Mammary epithelial cell (primary cell): ENCODE data around the gene DNAJC13.

Experiments
- EZH2 ChIP-seq: IDR thresholded peaks from 2 replicates; pipeline ENCODE4 v1.6.1; 2012; ENCODE audit warnings: low read length, inconsistent platforms, borderline replicate concordance
- TF ChIP-seq, protein P1 (sequence below), 2 donors: IDR thresholded peaks in 1 of 2; conservative IDR thresholded peaks in 1 of 2; 2 replicates each; pipeline ENCODE4 v1.5.1; 2011 to 2012; ENCODE audit warnings: inconsistent platforms in 2 of 2, low read length in 2 of 2, mild to moderate bottlenecking in 2 of 2, control low read depth in 1 of 2, low read depth in 1 of 2; ENCODE audit not compliant: insufficient read depth in 1 of 2; ENCODE audit errors: extremely low read depth in 1 of 2

DNA sequence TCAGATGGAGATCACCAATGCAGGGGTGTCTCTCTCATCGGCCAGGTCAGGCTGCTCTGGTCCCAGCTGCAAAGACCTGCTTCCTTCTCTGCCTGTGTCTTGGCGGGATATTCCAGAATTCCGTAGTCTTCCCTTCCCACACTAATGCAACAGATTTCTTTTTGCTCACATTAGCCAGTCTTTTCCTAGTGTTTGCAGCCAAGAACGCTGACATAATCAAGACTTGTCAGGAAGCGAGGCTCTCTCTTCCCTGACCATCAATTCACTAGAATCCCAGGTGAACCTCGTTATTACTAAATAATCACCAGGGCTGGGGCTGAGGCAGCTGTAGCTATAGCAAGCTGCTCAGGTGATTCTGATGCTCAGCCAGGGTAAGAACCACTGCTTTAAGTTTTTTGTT is 136.5 kb downstream of the DNAJC13 start:
- TF ChIP-seq, protein P1, sequence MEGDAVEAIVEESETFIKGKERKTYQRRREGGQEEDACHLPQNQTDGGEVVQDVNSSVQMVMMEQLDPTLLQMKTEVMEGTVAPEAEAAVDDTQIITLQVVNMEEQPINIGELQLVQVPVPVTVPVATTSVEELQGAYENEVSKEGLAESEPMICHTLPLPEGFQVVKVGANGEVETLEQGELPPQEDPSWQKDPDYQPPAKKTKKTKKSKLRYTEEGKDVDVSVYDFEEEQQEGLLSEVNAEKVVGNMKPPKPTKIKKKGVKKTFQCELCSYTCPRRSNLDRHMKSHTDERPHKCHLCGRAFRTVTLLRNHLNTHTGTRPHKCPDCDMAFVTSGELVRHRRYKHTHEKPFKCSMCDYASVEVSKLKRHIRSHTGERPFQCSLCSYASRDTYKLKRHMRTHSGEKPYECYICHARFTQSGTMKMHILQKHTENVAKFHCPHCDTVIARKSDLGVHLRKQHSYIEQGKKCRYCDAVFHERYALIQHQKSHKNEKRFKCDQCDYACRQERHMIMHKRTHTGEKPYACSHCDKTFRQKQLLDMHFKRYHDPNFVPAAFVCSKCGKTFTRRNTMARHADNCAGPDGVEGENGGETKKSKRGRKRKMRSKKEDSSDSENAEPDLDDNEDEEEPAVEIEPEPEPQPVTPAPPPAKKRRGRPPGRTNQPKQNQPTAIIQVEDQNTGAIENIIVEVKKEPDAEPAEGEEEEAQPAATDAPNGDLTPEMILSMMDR (conservative IDR thresholded peaks at IDR 0.05 in 1 of 2, IDR thresholded peaks at IDR 0.05 in 1 of 2; ENCODE audit: extremely low read depth in 1 of 2, insufficient read depth in 1 of 2, low read depth in 1 of 2, low read length in 2 of 2), result no peak
- TF ChIP-seq EZH2, result no peak
